Omental fat pad (tissue), 4 donors: ENCODE data around the gene ATF6. TPM values are rescaled to one million over a fixed set of nuclear protein-coding genes. Genes with fewer than 3 reads are reported as not detected.

ENCODE experiments used
- ATAC-seq: fragments of 150-250 bp; one replicate; pipeline ENCODE4 v1.9.1; 2016; ENCODE audit warnings: mild to moderate bottlenecking, moderate library complexity; ENCODE audit not compliant: low FRiP score
- DNase-seq: peaks from one replicate; pipeline ENCODE4 v3.0.0-alpha.2; 2019; ENCODE audit warnings: low spot score
- CTCF ChIP-seq, 3 donors: fragments of 450-650 bp; IDR thresholded peaks; one replicate each; pipeline ENCODE4 v1.5.1; 2016 to 2017; ENCODE audit warnings: antibody characterized with exemption in 3 of 3, mild to moderate bottlenecking in 3 of 3, moderate library complexity in 2 of 3
- total RNA-seq, 4 donors: library from RNA; depleted of rRNA; stranded (reverse); fragments of >200 nt; gene quantifications; one replicate each; pipeline ENCODE4 v1.1.0, GENCODE V29; 2016

ATF6 gene
- total RNA-seq, 4 donors from 2014 or later = 30.9 to 38.0 (median 36.1) TPM

GRCh38 chr1:161885759-161886158, 119.6 kb downstream of the ATF6 start:
- DNase-seq = no peak
- ATAC-seq = no peak
- TF ChIP-seq CTCF (IDR thresholded peaks at IDR 0.05) = no peak

- DNase-seq (no peak), ATAC-seq (no peak)
- no peak for TF ChIP-seq CTCF (IDR thresholded peaks at IDR 0.05)
These were observed 120.5 kb downstream of the ATF6 start for GRCh38 chr1:161886589-161886988.

GRCh38 chr1:161887730-161888287, 121.7 kb downstream of the ATF6 start:
- no peak for ATAC-seq
- TF ChIP-seq CTCF (IDR thresholded peaks at IDR 0.05) = no peak
- DNase-seq = no peak

GRCh38 chr1:161890574-161890973, 124.5 kb downstream of the ATF6 start:
- no peak for DNase-seq
- no peak for TF ChIP-seq CTCF (IDR thresholded peaks at IDR 0.05)
- no peak for ATAC-seq

- TF ChIP-seq CTCF (IDR thresholded peaks at IDR 0.05) = no peak
- DNase-seq = no peak
- no peak for ATAC-seq
These were observed 133.0 kb downstream of the ATF6 start for GRCh38 chr1:161899091-161899490.

GRCh38 chr1:161900160-161900559, 134.0 kb downstream of the ATF6 start:
- no peak for DNase-seq
- ATAC-seq = no peak
- TF ChIP-seq CTCF (IDR thresholded peaks at IDR 0.05) = no peak

GRCh38 chr1:161902182-161902581, 136.1 kb downstream of the ATF6 start:
- no peak for TF ChIP-seq CTCF (IDR thresholded peaks at IDR 0.05)
- DNase-seq (no peak), ATAC-seq (no peak)
